CD4-positive, alpha-beta T cell (primary cell): ENCODE results near the gene SLAMF6. TPM values are rescaled to one million over a fixed set of nuclear protein-coding genes. Genes with fewer than 3 reads are reported as not detected.

Experiments used
- ATAC-seq: fragments of 200-7000 bp; cut with Tn5 transposase; one replicate; pipeline ENCODE4 v1.10.0; 2022; ENCODE audit warnings: mild to moderate bottlenecking; ENCODE audit not compliant: poor library complexity
- CTCF ChIA-PET: fragments of 350-600 bp; sonication (Branson Sonifier 250); formaldehyde crosslinking; loops from one replicate; lab custom pipeline; 2021; ENCODE audit warnings: antibody characterized with exemption, inconsistent platforms; lab: Charles Lee
- POLR2A ChIA-PET: fragments of 350-600 bp; sonication (Branson Sonifier 250); formaldehyde crosslinking; loops from one replicate; lab custom pipeline; 2021; ENCODE audit warnings: antibody characterized with exemption, inconsistent platforms; lab: Charles Lee
- DNase-seq, 14 experiments: peaks; one replicate each; pipeline ENCODE4 v3.0.0-alpha.2; 2013 to 2020; ENCODE audit warnings: mixed read lengths in 2 of 14
- H3K27ac ChIP-seq, 2 donors: one replicate each; pipeline versions ENCODE4 v1.5.1 to v1.7.0; 2013; ENCODE audit warnings: low read length in 2 of 2, low read depth in 1 of 2, mild to moderate bottlenecking in 1 of 2
- H3K27me3 ChIP-seq, 2 experiments: 1 replicate in 1 of 2; 2 replicates in 1 of 2; pipeline versions ENCODE4 v1.6.1 to v1.7.0; 2013; ENCODE audit warnings: low read length in 2 of 2, control low read depth in 1 of 2, mild to moderate bottlenecking in 1 of 2, moderate library complexity in 1 of 2; ENCODE audit not compliant: insufficient read depth in 2 of 2, control insufficient read depth in 1 of 2
- H3K36me3 ChIP-seq: one replicate; pipeline ENCODE4 v1.6.1; 2013; ENCODE audit warnings: low read length, control low read depth; ENCODE audit not compliant: insufficient read depth
- H3K4me1 ChIP-seq: one replicate; pipeline ENCODE4 v1.6.1; 2013; ENCODE audit warnings: low read length, control low read depth; ENCODE audit not compliant: insufficient read depth
- H3K4me3 ChIP-seq: one replicate; pipeline ENCODE4 v1.5.1; 2013; ENCODE audit warnings: mild to moderate bottlenecking, low read length, moderate library complexity
- H3K9me3 ChIP-seq, 2 experiments: 1 replicate in 1 of 2; 2 replicates in 1 of 2; pipeline versions ENCODE4 v1.6.1 to v1.7.0; 2013; ENCODE audit warnings: low read length in 2 of 2, mild to moderate bottlenecking in 2 of 2, control low read depth in 1 of 2, moderate library complexity in 1 of 2; ENCODE audit not compliant: control insufficient read depth in 1 of 2, insufficient read depth in 1 of 2
- H3K27ac Mint-ChIP-seq: one replicate; pipeline ENCODE4 v1.8.0; 2020; ENCODE audit warnings: mixed read lengths
- H3K27me3 Mint-ChIP-seq: one replicate; pipeline ENCODE4 v1.8.0; 2021; ENCODE audit warnings: mixed read lengths
- H3K36me3 Mint-ChIP-seq: one replicate; pipeline ENCODE4 v1.8.0; 2021; ENCODE audit warnings: low read depth, mixed read lengths
- H3K4me1 Mint-ChIP-seq: one replicate; pipeline ENCODE4 v1.8.0; 2021; ENCODE audit warnings: low read depth, mixed read lengths
- H3K4me3 Mint-ChIP-seq: one replicate; pipeline ENCODE4 v1.8.0; 2020; ENCODE audit warnings: mild to moderate bottlenecking, mixed read lengths
- H3K9me3 Mint-ChIP-seq: one replicate; pipeline ENCODE4 v1.8.0; 2020; ENCODE audit warnings: mixed read lengths
- CTCF ChIP-seq: fragments of 200-600 bp; IDR thresholded peaks from one replicate; pipeline ENCODE4 v1.8.0; 2022; ENCODE audit warnings: antibody characterized with exemption, mild to moderate bottlenecking
- intact Hi-C, 2 experiments: fragments of 100-400 bp; cut with DNase I in 1 of 2; cut with micrococcal nuclease in 1 of 2; formaldehyde crosslinking; loops; one replicate each; pipeline versions ENCODE4 v1.15.1 to v1.9.0; 2023 to 2025; cut with DNase I, micrococcal nuclease
- total RNA-seq, 174 experiments: library from RNA in 2 of 174; stranded (reverse) in 2 of 174; gene quantifications; one replicate each; pipeline ENCODE4 v1.2.3 and lab custom pipeline; 2021 to 2026

The SLAMF6 gene
- total RNA-seq, 2 experiments from 2014 or later: 6.3 to 7.3 TPM

GRCh38 chr1:160449494-160449893 is 73.6 kb downstream of the SLAMF6 start:
- no peaks in the 10 kb centered on the region for H3K9me3 Mint-ChIP-seq

GRCh38 chr1:160446945-160447600 is 76.0 kb downstream of the SLAMF6 start:
- peaks cover 27% of the 10 kb centered on the region for H3K4me1 ChIP-seq
- peak overlapping the region; percentile 2 for H3K4me3 ChIP-seq
- CTCF ChIA-PET: no interaction called here
- intact Hi-C loops: no loop called here
- peak overlapping the region; percentile 28 for H3K27ac Mint-ChIP-seq
- no peaks in the 10 kb centered on the region for H3K27me3 ChIP-seq
- peak in 2 of 14 experiments; percentile 25 to 53 for DNase-seq
- H3K36me3 Mint-ChIP-seq: no peaks in the 10 kb centered on the region
- POLR2A ChIA-PET: no interaction called here
- H3K4me3 Mint-ChIP-seq: no peak overlapping the region
- peaks cover 70% of the 10 kb centered on the region for H3K4me1 Mint-ChIP-seq
- no peaks in the 10 kb centered on the region for H3K36me3 ChIP-seq
- H3K9me3 Mint-ChIP-seq: no peaks in the 10 kb centered on the region
- no peaks in the 10 kb centered on the region for H3K9me3 ChIP-seq
- TF ChIP-seq CTCF: no peak
- H3K27ac ChIP-seq: peak overlapping the region in 1 of 2 donors; percentile 38
- peak; percentile 14 for ATAC-seq
- H3K27me3 Mint-ChIP-seq: no peaks in the 10 kb centered on the region

More at GRCh38 chr1:160449494-160449893, 73.6 kb downstream of the SLAMF6 start:
- TF ChIP-seq CTCF: no peak
- H3K4me3 Mint-ChIP-seq: no peak overlapping the region
- peaks cover 30% of the 10 kb centered on the region for H3K4me1 ChIP-seq
- ChIA-PET POLR2A (interaction anchor here (1.0 to 1.3 kb wide), 3 partner anchors 9 to 125 kb away, joined by 3 read pairs; no protein-coding TSS in a partner anchor), CTCF (no interaction called here)
- no peak overlapping the region for H3K4me3 ChIP-seq
- ATAC-seq: no peak
- H3K27me3 ChIP-seq: no peaks in the 10 kb centered on the region
- DNase-seq: no peak
- H3K4me1 Mint-ChIP-seq: peaks cover 74% of the 10 kb centered on the region
- intact Hi-C loops: no loop called here
- H3K36me3 ChIP-seq: no peaks in the 10 kb centered on the region
- H3K27me3 Mint-ChIP-seq: no peaks in the 10 kb centered on the region
- H3K36me3 Mint-ChIP-seq: no peaks in the 10 kb centered on the region
- H3K27ac ChIP-seq: no peak overlapping the region
- H3K27ac Mint-ChIP-seq: no peak overlapping the region
- no peaks in the 10 kb centered on the region for H3K9me3 ChIP-seq

- H3K36me3 Mint-ChIP-seq: no peaks in the 10 kb centered on the region
- POLR2A ChIA-PET: interaction anchor here (1.1 to 1.8 kb wide), 2 partner anchors 10 to 12 kb away, joined by 3 to 5 read pairs; no protein-coding TSS in a partner anchor
These were observed 83.3 kb downstream of the SLAMF6 start for GRCh38 chr1:160439718-160440117.

More at GRCh38 chr1:160439718-160440117, 83.3 kb downstream of the SLAMF6 start:
- H3K4me3 ChIP-seq: no peak overlapping the region
- H3K9me3 Mint-ChIP-seq: no peaks in the 10 kb centered on the region
- H3K4me1 Mint-ChIP-seq: peaks cover 51% of the 10 kb centered on the region
- intact Hi-C loops: loop anchor here (2.0 to 5.0 kb wide), 2 partner anchors 81 to 83 kb away; partner anchors contain the start of gene SLAMF6 (in 1 of the 2)
- ATAC-seq (no peak), DNase-seq (no peak)
- H3K27me3 Mint-ChIP-seq: no peaks in the 10 kb centered on the region
- peaks cover 18% of the 10 kb centered on the region for H3K4me1 ChIP-seq
- TF ChIP-seq CTCF: no peak
- CTCF ChIA-PET: interaction anchor here (0.8 to 1.3 kb wide), 2 partner anchors 11 to 85 kb away, joined by 3 read pairs; no protein-coding TSS in a partner anchor
- no peak overlapping the region for H3K4me3 Mint-ChIP-seq
- no peak overlapping the region for H3K27ac ChIP-seq
- no peak overlapping the region for H3K27ac Mint-ChIP-seq
- no peaks in the 10 kb centered on the region for H3K36me3 ChIP-seq
- no peaks in the 10 kb centered on the region for H3K27me3 ChIP-seq
- no peaks in the 10 kb centered on the region for H3K9me3 ChIP-seq
